ENCODE data around the gene LONP1. TPM values are rescaled to one million over a fixed set of nuclear protein-coding genes. Genes with fewer than 3 reads are reported as not detected.

LONP1 gene
- total and polyA plus RNA-seq, 4 donors: 32.3 to 83.9 (median 57.5) TPM

- H3K9ac ChIP-seq (ENCODE audit: low read depth in 1 of 2, low read length in 2 of 2): no peak overlapping the region
- WGBS: 89% methylated on average over 4 of the region's 4 CpGs
- no peaks in the 10 kb centered on the region for H3K36me3 ChIP-seq (ENCODE audit: control insufficient read depth in 4 of 4, insufficient read depth in 3 of 4, low read depth in 1 of 4, low read length in 3 of 4)
- no peaks in the 10 kb centered on the region for H3K9me3 ChIP-seq (ENCODE audit: control insufficient read depth in 4 of 4, low read length in 3 of 4)
- no peak for TF ChIP-seq ATF3 (IDR thresholded peaks at IDR 0.05)
- no peak for TF ChIP-seq HNF4A (conservative IDR thresholded peaks at IDR 0.05)
- no peak for TF ChIP-seq FOXA2 (IDR thresholded peaks at IDR 0.05)
- TF ChIP-seq FOXA1 (IDR thresholded peaks at IDR 0.05): no peak
- no peak for TF ChIP-seq NR2F2 (IDR thresholded peaks at IDR 0.05)
- no peak for TF ChIP-seq TAF1 (conservative IDR thresholded peaks at IDR 0.05)
- TF ChIP-seq, protein P1, sequence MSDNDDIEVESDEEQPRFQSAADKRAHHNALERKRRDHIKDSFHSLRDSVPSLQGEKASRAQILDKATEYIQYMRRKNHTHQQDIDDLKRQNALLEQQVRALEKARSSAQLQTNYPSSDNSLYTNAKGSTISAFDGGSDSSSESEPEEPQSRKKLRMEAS (IDR thresholded peaks at IDR 0.05): no peak
- TF ChIP-seq EGR1 (IDR thresholded peaks at IDR 0.05; ENCODE audit: low read depth in 2 of 2): no peak
- TF ChIP-seq, protein P2, sequence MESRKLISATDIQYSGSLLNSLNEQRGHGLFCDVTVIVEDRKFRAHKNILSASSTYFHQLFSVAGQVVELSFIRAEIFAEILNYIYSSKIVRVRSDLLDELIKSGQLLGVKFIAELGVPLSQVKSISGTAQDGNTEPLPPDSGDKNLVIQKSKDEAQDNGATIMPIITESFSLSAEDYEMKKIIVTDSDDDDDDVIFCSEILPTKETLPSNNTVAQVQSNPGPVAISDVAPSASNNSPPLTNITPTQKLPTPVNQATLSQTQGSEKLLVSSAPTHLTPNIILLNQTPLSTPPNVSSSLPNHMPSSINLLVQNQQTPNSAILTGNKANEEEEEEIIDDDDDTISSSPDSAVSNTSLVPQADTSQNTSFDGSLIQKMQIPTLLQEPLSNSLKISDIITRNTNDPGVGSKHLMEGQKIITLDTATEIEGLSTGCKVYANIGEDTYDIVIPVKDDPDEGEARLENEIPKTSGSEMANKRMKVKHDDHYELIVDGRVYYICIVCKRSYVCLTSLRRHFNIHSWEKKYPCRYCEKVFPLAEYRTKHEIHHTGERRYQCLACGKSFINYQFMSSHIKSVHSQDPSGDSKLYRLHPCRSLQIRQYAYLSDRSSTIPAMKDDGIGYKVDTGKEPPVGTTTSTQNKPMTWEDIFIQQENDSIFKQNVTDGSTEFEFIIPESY (IDR thresholded peaks at IDR 0.05): no peak
- TF ChIP-seq, protein P3, sequence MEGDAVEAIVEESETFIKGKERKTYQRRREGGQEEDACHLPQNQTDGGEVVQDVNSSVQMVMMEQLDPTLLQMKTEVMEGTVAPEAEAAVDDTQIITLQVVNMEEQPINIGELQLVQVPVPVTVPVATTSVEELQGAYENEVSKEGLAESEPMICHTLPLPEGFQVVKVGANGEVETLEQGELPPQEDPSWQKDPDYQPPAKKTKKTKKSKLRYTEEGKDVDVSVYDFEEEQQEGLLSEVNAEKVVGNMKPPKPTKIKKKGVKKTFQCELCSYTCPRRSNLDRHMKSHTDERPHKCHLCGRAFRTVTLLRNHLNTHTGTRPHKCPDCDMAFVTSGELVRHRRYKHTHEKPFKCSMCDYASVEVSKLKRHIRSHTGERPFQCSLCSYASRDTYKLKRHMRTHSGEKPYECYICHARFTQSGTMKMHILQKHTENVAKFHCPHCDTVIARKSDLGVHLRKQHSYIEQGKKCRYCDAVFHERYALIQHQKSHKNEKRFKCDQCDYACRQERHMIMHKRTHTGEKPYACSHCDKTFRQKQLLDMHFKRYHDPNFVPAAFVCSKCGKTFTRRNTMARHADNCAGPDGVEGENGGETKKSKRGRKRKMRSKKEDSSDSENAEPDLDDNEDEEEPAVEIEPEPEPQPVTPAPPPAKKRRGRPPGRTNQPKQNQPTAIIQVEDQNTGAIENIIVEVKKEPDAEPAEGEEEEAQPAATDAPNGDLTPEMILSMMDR (IDR thresholded peaks at IDR 0.05; ENCODE audit: low read depth, low read length, missing input control): no peak
- TF ChIP-seq, protein P4, sequence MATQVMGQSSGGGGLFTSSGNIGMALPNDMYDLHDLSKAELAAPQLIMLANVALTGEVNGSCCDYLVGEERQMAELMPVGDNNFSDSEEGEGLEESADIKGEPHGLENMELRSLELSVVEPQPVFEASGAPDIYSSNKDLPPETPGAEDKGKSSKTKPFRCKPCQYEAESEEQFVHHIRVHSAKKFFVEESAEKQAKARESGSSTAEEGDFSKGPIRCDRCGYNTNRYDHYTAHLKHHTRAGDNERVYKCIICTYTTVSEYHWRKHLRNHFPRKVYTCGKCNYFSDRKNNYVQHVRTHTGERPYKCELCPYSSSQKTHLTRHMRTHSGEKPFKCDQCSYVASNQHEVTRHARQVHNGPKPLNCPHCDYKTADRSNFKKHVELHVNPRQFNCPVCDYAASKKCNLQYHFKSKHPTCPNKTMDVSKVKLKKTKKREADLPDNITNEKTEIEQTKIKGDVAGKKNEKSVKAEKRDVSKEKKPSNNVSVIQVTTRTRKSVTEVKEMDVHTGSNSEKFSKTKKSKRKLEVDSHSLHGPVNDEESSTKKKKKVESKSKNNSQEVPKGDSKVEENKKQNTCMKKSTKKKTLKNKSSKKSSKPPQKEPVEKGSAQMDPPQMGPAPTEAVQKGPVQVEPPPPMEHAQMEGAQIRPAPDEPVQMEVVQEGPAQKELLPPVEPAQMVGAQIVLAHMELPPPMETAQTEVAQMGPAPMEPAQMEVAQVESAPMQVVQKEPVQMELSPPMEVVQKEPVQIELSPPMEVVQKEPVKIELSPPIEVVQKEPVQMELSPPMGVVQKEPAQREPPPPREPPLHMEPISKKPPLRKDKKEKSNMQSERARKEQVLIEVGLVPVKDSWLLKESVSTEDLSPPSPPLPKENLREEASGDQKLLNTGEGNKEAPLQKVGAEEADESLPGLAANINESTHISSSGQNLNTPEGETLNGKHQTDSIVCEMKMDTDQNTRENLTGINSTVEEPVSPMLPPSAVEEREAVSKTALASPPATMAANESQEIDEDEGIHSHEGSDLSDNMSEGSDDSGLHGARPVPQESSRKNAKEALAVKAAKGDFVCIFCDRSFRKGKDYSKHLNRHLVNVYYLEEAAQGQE (IDR thresholded peaks at IDR 0.05): no peak
- TF ChIP-seq YY1 (IDR thresholded peaks at IDR 0.05): no peak
- no peak for TF ChIP-seq RAD21 (IDR thresholded peaks at IDR 0.05)
- TF ChIP-seq RXRA (IDR thresholded peaks at IDR 0.05): no peak
- TF ChIP-seq SP1 (IDR thresholded peaks at IDR 0.05): no peak
- no peak for TF ChIP-seq JUND (IDR thresholded peaks at IDR 0.05)
- no peak for TF ChIP-seq HNF4G (IDR thresholded peaks at IDR 0.05)
- no peak for TF ChIP-seq GABPA (IDR thresholded peaks at IDR 0.05 in 1 of 2, conservative IDR thresholded peaks at IDR 0.05 in 1 of 2)
- H3K27me3 ChIP-seq (ENCODE audit: control insufficient read depth in 4 of 4, insufficient read depth in 4 of 4, low read length in 3 of 4): no peaks in the 10 kb centered on the region
- no peak for DNase-seq (ENCODE audit: low spot score)
- no peak overlapping the region for H3K27ac ChIP-seq (ENCODE audit: low read depth in 1 of 2, low read length in 2 of 2)
- H3K4me1 ChIP-seq (ENCODE audit: control insufficient read depth in 4 of 4, insufficient read depth in 4 of 4, low read length in 3 of 4): no peaks in the 10 kb centered on the region
- H3K4me3 ChIP-seq (ENCODE audit: low read depth in 1 of 3, low read length in 3 of 3): no peak overlapping the region
These were observed 7.6 kb upstream of the LONP1 start for GRCh38 chr19:5727453-5728050.

Measured in liver (tissue), 9 donors.